ENCODE measurements around the gene GAMT.

DNA sequence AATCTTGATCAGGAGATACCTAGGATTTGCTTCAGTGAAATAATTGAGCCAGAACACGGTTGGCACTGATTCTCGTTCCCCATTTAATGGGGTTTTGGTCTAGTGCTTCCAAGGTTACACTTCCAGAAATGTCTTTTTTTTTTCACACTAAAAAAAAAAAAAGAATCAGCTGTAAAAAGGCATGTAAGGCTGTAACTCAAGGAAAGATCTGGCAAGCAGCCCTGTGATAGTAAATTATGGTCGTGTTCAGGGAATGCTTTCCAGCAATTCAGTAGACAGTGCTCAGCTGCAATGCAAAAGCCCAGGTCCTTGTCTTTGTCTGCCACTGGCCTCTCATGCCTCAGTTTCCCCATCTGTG is 44.9 kb downstream of the GAMT start:
- no peak for TF ChIP-seq POLR2A (IDR thresholded peaks at IDR 0.05)
- TF ChIP-seq, protein P1, sequence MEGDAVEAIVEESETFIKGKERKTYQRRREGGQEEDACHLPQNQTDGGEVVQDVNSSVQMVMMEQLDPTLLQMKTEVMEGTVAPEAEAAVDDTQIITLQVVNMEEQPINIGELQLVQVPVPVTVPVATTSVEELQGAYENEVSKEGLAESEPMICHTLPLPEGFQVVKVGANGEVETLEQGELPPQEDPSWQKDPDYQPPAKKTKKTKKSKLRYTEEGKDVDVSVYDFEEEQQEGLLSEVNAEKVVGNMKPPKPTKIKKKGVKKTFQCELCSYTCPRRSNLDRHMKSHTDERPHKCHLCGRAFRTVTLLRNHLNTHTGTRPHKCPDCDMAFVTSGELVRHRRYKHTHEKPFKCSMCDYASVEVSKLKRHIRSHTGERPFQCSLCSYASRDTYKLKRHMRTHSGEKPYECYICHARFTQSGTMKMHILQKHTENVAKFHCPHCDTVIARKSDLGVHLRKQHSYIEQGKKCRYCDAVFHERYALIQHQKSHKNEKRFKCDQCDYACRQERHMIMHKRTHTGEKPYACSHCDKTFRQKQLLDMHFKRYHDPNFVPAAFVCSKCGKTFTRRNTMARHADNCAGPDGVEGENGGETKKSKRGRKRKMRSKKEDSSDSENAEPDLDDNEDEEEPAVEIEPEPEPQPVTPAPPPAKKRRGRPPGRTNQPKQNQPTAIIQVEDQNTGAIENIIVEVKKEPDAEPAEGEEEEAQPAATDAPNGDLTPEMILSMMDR (IDR thresholded peaks at IDR 0.05): no peak
